HTR-8/SVneo (cell line): ENCODE data around the gene ELMO3.

Experiments used
- DNase-seq: peaks from one replicate; pipeline ENCODE4 v3.0.0; 2011; ENCODE audit warnings: low spot score, mixed read lengths; ENCODE audit not compliant: insufficient read length
- FAIRE-seq: peaks from 2 replicates; lab custom pipeline; 2011; peaks lifted over from hg19 to GRCh38; lab: Jason Lieb, UNC

ELMO3 gene

DNA sequence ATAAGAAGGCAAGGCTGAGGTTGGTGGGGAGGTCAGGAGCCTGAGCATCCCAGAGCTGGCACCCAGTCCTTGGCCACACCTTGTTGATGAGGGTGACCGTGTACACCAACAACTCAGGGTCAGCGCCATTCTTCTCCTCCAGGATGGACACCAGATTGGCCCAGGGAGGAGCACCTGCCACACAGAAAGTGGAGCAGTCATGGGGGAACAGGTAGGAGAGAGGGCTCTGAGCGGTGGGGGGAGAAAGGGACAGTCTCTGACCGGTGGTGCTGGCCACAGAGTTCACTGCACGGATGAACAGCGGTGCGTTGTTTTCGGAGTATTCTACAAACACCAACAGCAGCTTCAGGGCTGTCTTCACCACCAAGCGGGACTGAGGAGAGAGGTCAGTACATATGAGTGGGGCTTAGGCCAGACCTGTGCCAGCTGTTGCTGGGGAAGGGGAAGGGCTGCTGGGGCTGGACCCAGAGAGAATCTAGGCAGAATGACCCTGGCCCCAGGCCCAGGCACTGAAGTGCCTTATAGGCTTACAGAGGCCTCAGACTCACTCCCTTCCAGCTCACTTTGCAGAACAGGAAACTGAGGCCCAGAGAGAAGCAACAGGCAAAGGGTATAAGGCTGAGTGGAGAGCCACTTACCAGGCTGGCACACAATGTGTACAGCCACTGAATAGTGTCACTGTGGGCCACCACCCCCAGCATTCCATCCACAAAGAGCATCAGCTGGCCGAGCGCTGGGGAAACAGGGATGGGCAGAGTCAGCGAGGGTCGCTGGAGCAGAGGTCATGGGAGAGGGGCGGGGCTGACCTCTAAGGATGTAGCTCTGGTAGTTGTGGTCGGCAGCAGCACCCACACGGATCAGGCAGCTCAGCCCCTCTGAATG, 38.7 kb downstream of the ELMO3 start:
- FAIRE-seq (peak; percentile 9), DNase-seq (no peak)

DNA sequence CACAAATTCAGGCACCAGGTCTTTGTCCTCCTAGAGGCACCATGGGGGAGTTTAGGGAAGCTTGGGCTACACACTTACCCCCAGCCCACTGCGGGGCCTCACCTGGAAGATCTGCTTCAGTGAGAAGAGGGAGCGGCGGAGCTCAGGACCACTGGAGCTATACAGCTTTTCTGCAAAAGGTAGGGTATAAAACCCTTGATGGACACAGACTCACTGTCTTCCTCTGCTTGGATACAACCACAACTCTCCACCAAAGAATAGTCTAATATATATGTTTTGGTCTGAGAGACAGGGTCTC, 39.3 kb downstream of the ELMO3 start:
- no peak for FAIRE-seq

DNA sequence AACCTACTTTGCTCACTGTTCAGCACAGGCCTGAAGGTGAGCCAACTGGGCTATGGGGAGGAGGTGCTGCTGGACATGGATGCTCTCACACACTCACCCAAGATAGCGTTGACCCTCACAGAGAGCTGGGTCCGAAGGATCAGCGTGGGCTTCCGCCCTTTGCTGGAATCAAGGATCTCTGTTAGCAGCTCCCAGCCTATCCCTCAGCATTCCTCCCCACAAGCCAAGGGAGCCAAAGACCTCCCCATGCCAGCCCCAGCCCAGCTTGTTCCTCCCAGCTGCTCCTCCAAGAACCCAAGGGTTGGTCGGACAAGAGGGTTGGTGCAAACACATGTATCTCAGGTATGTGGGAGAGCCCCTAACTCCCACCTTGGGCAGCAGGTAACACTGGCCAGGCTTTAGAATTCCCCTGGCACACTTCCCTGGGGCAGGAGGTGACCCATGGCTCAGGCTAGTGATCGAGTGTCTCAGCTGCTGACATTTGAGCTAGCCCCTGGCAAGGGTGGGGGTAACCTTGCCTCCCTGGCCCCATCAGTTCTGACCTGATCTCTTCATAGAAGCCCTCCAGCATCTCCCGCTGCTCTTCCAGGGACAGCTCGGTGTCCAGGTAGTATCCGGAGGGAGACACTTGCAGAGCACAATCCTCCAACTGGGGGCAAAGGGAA, 40.0 kb downstream of the ELMO3 start:
- DNase-seq (no peak), FAIRE-seq (peak; percentile 26)

More for the DNA sequence above, 39.3 kb downstream of the ELMO3 start:
- no peak for DNase-seq

DNA sequence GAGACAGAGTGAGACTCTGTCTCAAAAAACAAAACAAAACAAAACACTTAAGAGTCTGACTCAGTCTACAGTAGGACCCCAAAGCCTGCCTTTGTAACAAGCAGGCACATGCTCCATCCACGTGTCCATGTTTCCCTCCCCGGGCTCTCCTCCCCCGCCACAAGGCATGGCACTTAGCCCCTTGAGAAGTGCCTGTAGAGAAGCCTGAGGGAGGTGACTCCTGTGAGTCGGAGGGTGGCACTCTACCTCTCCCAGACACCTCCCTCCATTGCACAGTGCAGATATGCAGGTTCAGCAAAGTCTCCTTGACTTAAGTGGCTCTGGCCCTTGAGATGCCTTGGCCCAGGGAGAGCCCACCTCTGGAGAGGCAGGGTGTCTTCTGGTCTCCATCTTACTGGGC, 41.6 kb downstream of the ELMO3 start:
- FAIRE-seq: no peak
- DNase-seq: no peak

DNA sequence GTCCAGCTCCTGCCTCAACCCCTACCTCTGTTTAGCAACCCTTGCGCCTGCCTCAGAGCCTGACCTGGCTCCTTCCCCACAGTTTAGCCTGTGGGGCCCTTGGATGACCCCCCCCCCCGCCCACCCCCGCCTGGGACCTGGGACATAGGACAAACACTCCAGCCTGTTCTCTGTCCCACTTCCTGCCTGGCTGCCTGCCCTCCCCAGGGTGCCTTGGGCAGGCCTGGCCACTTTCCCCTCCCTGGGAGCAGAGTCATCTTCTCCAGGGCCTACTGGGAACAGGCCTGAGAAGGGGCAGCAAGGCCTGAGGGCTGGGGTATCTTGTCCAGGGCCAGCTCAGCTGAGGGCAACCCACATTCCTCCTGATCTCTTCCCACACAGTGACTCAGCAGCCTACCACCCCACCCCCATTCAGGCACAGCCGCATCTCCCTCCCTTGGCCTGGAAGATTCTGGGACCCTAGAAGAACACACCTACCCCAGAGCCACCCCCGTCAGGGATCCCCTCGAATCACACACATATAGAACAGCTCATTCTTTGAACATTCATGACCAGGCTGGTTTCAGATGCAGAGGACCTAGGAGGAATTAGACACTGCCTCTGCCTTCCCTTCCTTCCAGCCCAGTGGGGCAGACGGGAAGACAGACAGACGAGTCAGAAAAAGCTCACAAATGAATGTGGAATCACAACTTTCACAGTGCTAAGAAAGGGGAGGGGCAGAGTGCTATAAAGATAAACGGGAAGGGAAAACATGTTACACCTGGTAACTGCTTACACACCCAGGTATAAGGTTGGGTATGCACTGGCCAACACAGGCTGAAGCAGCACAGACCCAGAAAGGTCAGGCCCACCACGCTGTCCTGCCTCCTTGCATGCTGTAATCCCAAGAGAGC, 42.3 kb downstream of the ELMO3 start:
- DNase-seq (peak; percentile 79), FAIRE-seq (peak; percentile 92)

DNA sequence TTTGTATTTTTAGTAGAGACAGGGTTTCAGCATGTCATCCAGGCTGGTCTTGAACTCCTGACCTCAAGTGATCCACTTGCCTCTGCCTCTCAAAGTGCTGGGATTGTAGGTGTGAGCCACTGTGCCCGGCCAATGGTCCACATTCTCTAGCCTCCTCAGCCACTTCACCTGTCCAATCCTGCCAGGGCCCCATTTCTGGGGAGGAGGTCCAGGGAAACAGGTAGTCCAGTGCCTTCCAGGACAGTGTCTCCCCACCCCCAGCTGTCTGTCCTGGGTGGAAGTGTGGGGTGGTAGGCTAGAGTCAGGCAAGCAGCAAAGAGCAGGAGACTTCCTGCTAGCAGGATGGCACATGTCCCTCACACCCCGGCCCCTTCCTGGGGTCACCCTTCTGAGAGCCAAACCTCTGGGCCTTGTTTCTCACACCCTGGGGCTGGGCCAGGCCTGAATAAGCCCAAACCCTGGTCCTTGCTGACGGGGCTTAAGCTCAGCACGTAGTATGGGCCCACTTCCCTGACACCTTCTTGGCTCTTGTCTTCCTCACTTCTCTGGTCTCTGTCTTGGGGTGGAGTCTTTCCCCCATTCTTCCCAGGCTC, 43.3 kb downstream of the ELMO3 start:
- no peak for FAIRE-seq
- DNase-seq: no peak

DNA sequence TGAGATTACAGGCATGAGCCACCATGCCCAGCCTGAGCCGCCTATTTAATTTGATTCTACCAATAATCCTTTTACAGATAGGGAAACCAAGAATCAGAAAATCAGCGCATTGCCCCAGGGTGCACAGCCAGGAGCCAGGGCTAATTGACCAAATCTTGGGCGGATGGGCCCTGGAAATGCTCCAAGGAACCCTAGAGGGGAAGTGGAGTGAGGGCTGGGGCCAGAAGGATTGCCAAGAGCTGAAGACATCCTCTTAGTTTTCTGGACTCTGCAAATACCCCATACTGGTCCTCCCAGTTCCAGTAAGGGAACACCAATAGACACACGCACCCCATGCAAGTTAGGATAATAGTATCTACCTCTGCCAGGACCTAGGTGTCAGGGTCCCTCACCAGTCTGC, 44.5 kb downstream of the ELMO3 start:
- no peak for FAIRE-seq
- no peak for DNase-seq

DNA sequence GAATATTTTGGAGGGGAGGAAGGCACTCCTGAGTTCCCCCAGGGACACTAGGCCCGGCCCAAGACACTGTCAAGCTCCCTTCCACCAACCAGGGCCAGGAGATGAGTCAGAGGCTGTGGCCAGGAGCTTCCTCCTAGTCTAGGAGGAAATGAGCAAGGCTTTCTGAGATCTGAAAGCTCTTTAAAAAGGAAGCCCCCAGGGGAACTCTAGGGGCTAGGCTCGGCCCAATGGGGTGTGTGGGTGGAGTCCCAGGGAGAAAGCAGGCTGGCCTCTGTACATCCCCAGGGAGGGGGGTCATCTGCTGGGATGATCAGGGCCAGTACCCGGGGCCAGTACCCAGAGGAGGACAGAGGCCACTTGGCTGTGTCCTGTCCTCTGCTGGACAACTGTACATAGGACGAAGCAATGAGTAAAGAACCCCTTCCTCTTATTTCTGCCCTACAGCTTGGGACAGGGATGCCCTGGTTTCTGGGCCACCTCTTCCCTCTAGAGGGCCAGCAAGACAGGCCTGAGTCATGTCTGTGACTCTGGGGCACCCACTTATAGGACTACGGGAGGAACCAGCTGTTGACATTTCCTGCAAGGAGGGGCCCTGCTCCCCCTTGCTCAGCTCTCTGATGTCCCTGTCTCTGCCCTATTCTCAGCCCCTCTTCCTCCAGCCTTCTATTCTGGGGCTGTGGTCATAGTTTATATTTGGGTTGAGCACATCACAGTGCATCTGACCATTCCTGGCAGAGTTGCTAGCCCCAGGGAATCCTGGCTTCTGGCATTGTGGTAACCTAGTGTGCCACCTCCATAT, 45.7 kb downstream of the ELMO3 start:
- DNase-seq: peak; percentile 82
- no peak for FAIRE-seq

DNA sequence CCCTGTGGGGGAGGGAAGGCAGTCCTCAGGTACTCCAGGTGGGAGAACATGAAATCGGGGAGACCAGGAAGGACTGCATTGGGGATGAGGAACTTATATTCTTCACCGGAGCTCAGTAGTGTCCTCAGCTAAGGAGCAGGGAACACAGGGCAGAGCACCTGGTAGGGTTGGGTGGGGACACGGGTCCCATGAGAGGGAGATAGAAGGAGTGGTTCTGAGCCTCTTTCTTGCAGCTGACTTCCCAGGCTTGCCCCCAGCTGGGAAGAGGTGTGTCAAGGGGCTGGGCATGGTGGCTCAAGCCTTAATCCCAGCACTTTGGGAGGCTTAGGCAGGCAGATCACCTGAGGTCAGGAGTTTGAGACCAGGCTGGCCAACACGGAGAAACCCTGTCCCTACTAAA, 46.3 kb downstream of the ELMO3 start:
- no peak for FAIRE-seq

DNA sequence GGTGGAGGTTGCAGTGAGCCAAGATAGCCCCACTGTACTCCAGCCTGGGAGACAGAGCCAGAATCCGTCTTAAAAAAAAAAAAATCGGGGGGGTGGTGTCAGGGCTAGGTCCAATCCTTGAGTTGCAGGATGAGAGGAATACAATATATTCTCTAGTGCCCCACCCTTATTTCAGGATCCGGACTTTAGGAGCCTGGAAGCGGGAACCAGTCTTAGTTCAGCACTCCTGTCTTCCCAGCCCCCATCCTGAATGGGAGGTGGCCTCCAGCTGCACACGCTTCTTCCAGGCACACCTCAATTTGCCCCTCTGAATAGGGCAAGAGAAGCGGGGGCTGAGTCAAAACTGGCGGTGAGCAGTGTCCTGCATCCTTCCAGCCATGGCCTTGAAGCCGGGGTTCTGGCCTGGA, 46.7 kb downstream of the ELMO3 start:
- no peak for DNase-seq
- peak; percentile 89 for FAIRE-seq

More for the DNA sequence above, 46.3 kb downstream of the ELMO3 start:
- DNase-seq: no peak

DNA sequence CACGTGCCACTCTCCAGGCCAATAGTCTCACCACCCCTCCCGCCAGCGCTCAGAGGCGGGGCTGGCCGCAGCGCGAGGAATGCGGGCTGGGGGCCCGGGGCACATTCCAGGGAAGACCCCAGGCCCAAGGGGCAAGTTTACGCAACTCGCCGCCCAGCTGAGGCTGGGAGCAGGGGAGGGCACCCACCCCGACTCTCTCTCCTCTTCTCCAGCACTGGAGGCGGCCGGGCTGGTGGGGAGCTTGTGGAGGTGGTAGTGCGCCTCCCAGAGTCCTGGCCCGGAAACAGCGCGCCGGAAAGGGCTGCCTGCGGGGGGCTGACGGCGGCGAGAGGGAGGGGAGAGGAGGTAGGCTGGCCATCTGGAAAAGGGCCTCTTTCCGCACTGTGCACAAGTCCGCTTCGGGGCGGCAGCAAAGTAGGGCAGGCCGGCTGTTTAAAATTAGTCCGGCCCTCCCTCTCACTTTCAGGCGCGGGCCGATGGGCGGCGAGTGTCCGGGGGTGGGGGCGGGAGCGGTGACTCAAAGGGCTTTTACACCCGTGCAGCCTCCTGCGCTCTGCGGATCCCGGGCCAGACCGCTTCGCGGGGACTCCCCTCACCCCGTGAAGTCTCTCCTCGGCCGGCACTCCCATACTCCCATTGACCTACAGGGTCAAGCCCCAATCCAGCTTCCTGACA, 47.3 kb downstream of the ELMO3 start:
- FAIRE-seq (no peak), DNase-seq (peak; percentile 60)

DNA sequence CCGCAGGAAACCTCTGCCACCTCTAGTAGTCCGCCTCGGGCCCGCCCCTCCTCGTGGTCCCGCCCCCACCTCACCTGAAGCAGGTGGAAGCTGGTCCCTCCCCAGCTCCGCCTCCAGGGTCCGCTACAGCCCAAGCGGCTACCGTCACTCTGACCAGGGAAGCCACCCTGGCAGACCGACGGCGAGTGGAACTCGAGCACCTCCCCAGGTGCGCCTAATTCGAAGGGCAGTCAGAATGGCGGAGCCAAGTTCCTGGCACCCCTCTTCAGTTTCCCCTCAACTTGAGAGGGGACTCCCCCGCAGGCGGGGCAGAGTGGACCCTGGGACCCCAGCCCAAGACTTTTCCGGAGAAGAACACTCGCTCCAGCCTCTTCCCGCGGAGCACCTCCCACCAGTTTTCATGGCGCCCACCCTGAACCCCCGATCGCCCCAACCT, 47.8 kb downstream of the ELMO3 start:
- FAIRE-seq (no peak), DNase-seq (no peak)

DNA sequence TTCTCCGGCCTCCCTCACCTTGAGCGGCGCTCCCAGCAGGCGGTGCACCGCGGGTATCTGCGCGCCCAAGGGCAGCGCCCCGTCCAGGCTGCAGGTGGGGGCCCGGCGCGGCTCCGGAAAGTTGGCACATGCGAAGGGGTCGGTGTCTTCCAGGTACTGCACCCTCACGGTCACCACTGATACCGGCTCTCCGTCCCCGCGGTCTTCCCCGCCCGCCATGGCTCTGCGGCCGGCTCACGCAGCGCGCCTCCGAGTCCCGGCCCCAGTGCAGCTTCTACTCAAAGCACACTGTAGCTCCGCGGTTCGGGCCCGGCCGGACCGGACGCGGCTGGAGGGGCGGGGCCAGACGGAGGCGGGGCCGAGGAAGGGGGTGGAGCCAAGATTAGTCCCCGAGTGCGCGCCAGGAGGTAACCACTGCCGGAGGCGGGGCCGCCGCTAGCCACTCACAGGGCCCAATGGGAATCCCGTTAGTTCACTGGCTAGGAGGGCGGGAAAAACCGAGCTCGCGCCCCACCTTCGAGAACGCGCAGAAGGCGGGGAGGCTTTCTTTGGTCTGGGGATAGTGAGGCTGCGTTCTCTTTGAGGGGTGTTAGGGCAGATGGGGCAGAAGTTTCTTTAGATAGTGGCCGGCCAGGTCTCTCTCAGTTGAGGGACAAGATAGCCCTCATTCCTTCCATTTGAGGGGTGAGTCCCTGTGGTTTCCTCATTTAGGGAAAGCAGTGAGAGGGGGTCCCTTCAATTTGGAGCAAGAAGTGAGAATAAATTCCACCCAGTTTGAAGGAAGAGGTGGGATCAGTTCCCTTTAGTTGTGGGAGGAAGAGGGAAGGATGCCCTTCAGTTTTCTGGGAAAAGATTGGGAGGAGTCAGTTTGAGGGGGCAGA, 48.5 kb downstream of the ELMO3 start, which contains the start of gene FHOD1:
TSS of gene FHOD1 (minus strand) at position 290 of the 881 bp plus-strand sequence. CDS start at position 219, 71 bp downstream.
- DNase-seq: peak; percentile 94
- FAIRE-seq: peak; percentile 96

DNA sequence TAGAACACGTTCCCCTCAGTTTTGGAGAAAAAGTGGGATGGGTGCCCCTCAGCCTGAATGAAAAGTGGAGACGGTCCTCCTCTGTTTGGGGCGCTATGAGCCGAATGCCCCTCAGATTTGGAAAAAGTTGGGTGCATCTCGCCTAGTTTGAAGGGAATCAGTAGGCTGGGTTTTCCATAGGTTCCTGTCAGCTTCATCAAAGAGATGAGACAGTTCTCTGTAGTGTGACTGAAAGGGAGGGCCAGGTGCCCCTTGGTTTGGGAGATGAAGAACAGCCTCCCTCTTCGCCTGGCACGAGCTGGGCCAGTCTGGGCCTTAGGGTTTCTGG, 49.1 kb downstream of the ELMO3 start:
- FAIRE-seq: no peak

DNA sequence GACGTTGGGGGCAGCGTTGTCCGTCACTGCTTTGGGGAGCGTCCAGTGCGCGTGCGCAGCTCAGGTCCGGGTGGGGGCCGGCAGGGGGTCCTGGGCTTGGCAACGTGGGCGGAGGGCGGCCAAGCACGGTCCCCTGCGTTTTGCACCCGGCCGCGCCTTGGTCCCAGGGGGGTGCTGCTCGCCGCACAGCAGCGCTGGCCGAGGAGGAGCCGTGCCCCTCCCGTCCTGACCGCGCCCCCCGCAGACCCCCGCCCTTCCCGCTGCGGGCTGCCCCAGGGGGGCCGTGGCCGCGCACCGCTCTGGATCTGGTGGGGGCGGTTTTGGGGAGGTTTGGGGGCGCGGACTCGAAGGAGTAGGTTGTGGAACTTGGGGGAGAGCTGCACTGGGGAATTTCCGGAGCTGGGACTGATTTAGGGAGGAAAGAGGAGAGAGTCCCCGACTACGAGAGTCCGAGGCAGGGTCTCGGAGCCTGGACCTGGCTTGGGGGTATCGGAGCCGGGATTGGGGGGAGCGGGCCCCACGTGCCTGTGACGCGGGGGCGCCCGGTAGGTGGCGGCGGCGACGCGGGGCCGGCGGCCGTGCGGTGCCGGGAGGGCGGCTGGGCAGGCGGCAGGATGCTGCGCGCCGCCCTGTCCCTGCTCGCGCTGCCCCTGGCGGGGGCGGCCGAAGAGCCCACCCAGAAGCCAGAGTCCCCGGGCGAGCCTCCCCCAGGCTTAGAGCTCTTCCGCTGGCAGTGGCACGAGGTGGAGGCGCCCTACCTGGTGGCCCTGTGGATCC, 49.7 kb downstream of the ELMO3 start, which contains the start of gene SLC9A5:
TSS of gene SLC9A5 (plus strand) at position 579 of the 777 bp plus-strand sequence. CDS start at position 615, 36 bp downstream.
- no peak for FAIRE-seq
- DNase-seq: peak; percentile 47

More for the DNA sequence above, 49.1 kb downstream of the ELMO3 start:
- DNase-seq: no peak

DNA sequence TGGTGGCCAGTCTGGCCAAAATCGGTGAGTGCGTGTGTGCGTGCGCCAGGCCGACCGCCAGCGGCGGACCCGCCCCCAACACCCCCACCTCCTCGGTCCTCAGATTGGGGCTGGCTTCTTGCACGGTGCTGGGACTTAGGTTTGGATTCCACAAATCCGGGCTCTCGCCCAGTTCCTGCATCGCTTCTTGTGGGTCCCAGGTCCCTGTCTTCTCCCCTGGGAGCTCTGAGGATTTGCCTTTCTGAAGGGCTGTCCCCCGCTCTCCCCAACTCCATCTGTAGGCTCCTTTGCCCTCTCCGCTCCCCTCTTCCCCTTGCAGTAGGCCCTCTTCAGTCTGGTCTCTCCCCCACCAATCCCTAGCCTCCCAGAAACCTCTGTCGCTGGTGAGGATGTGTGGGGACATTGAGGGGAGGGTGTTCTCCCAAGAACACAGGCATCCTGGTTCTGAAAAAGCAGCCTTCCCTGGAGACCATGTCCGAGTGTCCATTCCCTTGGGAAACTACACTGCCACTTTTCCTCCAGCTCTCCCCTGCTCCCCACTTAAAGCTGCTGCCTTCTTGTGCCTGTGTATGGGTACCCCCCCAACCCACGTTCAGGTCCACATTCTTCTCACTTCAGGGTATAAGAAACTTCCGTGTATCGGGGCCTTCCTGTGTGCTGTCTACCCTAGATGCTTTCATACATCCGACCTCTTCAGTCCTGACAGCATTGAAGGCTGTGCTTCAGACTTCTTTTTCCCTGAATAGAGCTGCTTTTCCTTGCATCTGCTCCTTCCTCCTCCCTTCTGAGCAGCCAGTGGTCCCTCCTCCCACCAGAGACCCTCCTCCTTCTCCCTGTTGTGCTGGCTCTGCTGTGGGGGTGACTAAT, 50.5 kb downstream of the ELMO3 start:
- FAIRE-seq (no peak), DNase-seq (no peak)
